A673 (cell line): ENCODE data around the gene CNTNAP4.

Experiments
- EZH2 ChIP-seq: fragments of 200-600 bp; sonication (generic); IDR thresholded peaks from 2 replicates; pipeline ENCODE4 v1.6.1; 2017; ENCODE audit warnings: borderline replicate concordance, low read depth, mild to moderate bottlenecking, mixed read lengths, antibody characterized with exemption, low read length; ENCODE audit not compliant: poor library complexity, severe bottlenecking
- TF ChIP-seq, protein P1 (sequence below): fragments of 300-800, 200-600 bp; sonication (generic); conservative IDR thresholded peaks from 2 replicates; pipeline ENCODE4 v1.5.1; 2017; ENCODE audit warnings: low read depth, mild to moderate bottlenecking, antibody characterized with exemption, low read length, moderate library complexity, mixed read lengths

DNA sequence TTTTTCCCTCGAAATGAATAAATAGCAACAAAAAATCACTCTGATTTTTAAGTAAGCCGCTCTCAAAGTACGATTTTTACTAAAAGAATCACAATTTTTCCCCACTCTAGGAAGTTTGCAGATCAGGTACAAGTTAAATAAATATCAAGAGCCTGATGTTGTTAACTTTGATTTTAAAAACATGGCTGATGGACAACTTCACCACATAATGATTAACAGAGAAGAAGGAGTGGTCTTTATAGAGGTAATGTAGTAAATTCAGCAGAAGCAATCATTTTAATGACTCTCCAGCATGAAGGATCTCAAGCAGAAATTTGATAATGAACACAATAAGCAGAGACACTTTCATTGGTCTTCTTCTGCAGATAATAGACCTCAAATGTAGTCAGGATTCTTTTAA, 262.4 kb downstream of the CNTNAP4 start:
- TF ChIP-seq, protein P1, sequence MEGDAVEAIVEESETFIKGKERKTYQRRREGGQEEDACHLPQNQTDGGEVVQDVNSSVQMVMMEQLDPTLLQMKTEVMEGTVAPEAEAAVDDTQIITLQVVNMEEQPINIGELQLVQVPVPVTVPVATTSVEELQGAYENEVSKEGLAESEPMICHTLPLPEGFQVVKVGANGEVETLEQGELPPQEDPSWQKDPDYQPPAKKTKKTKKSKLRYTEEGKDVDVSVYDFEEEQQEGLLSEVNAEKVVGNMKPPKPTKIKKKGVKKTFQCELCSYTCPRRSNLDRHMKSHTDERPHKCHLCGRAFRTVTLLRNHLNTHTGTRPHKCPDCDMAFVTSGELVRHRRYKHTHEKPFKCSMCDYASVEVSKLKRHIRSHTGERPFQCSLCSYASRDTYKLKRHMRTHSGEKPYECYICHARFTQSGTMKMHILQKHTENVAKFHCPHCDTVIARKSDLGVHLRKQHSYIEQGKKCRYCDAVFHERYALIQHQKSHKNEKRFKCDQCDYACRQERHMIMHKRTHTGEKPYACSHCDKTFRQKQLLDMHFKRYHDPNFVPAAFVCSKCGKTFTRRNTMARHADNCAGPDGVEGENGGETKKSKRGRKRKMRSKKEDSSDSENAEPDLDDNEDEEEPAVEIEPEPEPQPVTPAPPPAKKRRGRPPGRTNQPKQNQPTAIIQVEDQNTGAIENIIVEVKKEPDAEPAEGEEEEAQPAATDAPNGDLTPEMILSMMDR: no peak
- TF ChIP-seq EZH2: no peak
